ENCODE measurements around the gene MON1B. TPM values are rescaled to one million over a fixed set of nuclear protein-coding genes. Genes with fewer than 3 reads are reported as not detected.

Gene MON1B
- total and polyA plus RNA-seq, 2 of the 13 experiments (the other 11 are each of a cell fraction or from before 2014, with no cell fraction given), result 13.4 to 15.6 TPM

- TF ChIP-seq HMGXB3 (CRISPR knock-in tag; IDR thresholded peaks at IDR 0.05; ENCODE audit: borderline replicate concordance) (peak; percentile 65; the same call in 1 of the 2 replicates), CC2D1A (CRISPR knock-in tag; IDR thresholded peaks at IDR 0.05) (peak; percentile 85; the same call in 1 of the 2 replicates), ARID4A (CRISPR knock-in tag; IDR thresholded peaks at IDR 0.05; ENCODE audit: borderline replicate concordance) (peak; percentile 98), SETDB1 (CRISPR knock-in tag; IDR thresholded peaks at IDR 0.05; ENCODE audit: borderline replicate concordance) (no peak), ZNF556 (CRISPR knock-in tag; IDR thresholded peaks at IDR 0.05; ENCODE audit: borderline replicate concordance) (peak; percentile 71; the same call in 1 of the 2 replicates), ZNF503 (CRISPR knock-in tag; IDR thresholded peaks at IDR 0.05) (peak; percentile 3; the same call in 1 of the 2 replicates)
Measured at GRCh38 chr16:77190478-77191258, at the start of gene MON1B (continued).
